CD14-positive monocyte (primary cell): ENCODE results near the gene PLXNA4. TPM values are rescaled to one million over a fixed set of nuclear protein-coding genes. Genes with fewer than 3 reads are reported as not detected.

Experiments used
- DNase-seq, 3 donors: peaks; one replicate each; pipeline ENCODE4 v3.0.0-alpha.2; 2011 to 2022
- H2AFZ ChIP-seq: 2 replicates; pipeline ENCODE4 v1.6.0; 2012; ENCODE audit warnings: mild to moderate bottlenecking, low read depth, low read length, inconsistent platforms; ENCODE audit not compliant: insufficient read depth, poor library complexity, severe bottlenecking
- H3K27ac ChIP-seq, 2 donors: 1 replicate in 1 of 2; 2 replicates in 1 of 2; pipeline ENCODE4 v1.5.1; 2012 to 2013; ENCODE audit warnings: low read length in 2 of 2, control low read depth in 1 of 2, inconsistent platforms in 1 of 2, low read depth in 1 of 2, mild to moderate bottlenecking in 1 of 2
- H3K27me3 ChIP-seq, 2 donors: one replicate each; pipeline versions ENCODE4 v1.6.0 to v1.6.1; 2011 to 2013; ENCODE audit warnings: low read length in 2 of 2; ENCODE audit not compliant: control insufficient read depth in 2 of 2, insufficient read depth in 2 of 2
- H3K36me3 ChIP-seq, 2 donors: replicated peaks in 1 of 2; 1 replicate in 1 of 2; 2 replicates in 1 of 2; pipeline versions ENCODE4 v1.5.1 to v1.6.1; 2012 to 2013; ENCODE audit warnings: low read length in 2 of 2, control low read depth in 1 of 2, inconsistent platforms in 1 of 2, mild to moderate bottlenecking in 1 of 2; ENCODE audit not compliant: insufficient read depth in 2 of 2, control insufficient read depth in 1 of 2
- H3K4me1 ChIP-seq, 2 donors: 1 replicate in 1 of 2; 2 replicates in 1 of 2; pipeline versions ENCODE4 v1.5.1 to v1.6.1; 2012 to 2013; ENCODE audit warnings: low read length in 2 of 2, control low read depth in 1 of 2, inconsistent platforms in 1 of 2, mild to moderate bottlenecking in 1 of 2, moderate library complexity in 1 of 2; ENCODE audit not compliant: insufficient read depth in 2 of 2, control insufficient read depth in 1 of 2
- H3K4me2 ChIP-seq: replicated peaks from 2 replicates; pipeline ENCODE3; 2012; ENCODE audit warnings: low read length, moderate library complexity, mild to moderate bottlenecking; ENCODE audit not compliant: poor library complexity, severe bottlenecking; ENCODE audit errors: extremely low read depth
- H3K4me3 ChIP-seq, 3 experiments: fragments of 200-600 bp in 1 of 3; sonication (generic) in 1 of 3; replicated peaks in 1 of 3; 1 replicate in 2 of 3; 2 replicates in 1 of 3; pipeline ENCODE4 v1.5.1; 2011 to 2013; ENCODE audit warnings: low read length in 3 of 3, mild to moderate bottlenecking in 3 of 3, control low read depth in 2 of 3, low read depth in 2 of 3, inconsistent platforms in 1 of 3, moderate library complexity in 1 of 3
- H3K79me2 ChIP-seq: 2 replicates; pipeline ENCODE4 v1.6.0; 2012; ENCODE audit warnings: mild to moderate bottlenecking, control low read depth, inconsistent platforms, low read length, moderate library complexity; ENCODE audit not compliant: insufficient read depth
- H3K9ac ChIP-seq: 2 replicates; pipeline ENCODE4 v1.6.0; 2017; ENCODE audit warnings: low read length, mild to moderate bottlenecking; ENCODE audit not compliant: insufficient read depth, poor library complexity, severe bottlenecking
- H3K9me3 ChIP-seq, 2 donors: replicated peaks in 1 of 2; 1 replicate in 1 of 2; 2 replicates in 1 of 2; pipeline versions ENCODE4 v1.5.1 to v1.6.1; 2012 to 2013; ENCODE audit warnings: low read length in 2 of 2, control low read depth in 1 of 2; ENCODE audit not compliant: control insufficient read depth in 1 of 2, insufficient read depth in 1 of 2
- H4K20me1 ChIP-seq: 2 replicates; pipeline ENCODE4 v1.6.0; 2012; ENCODE audit warnings: mild to moderate bottlenecking, low read length, control low read depth, moderate library complexity; ENCODE audit not compliant: insufficient read depth
- H3K27ac Mint-ChIP-seq, 7 donors: one replicate each; pipeline ENCODE4 v1.8.0; 2020; ENCODE audit warnings: mild to moderate bottlenecking in 7 of 7, mixed read lengths in 7 of 7, moderate library complexity in 6 of 7, inconsistent platforms in 2 of 7
- H3K27me3 Mint-ChIP-seq, 3 donors: one replicate each; pipeline ENCODE4 v1.8.0; 2021 to 2022; ENCODE audit warnings: low read depth in 3 of 3, mild to moderate bottlenecking in 3 of 3, mixed read lengths in 3 of 3, moderate library complexity in 3 of 3, inconsistent platforms in 1 of 3
- H3K36me3 Mint-ChIP-seq, 2 donors: one replicate each; pipeline ENCODE4 v1.8.0; 2020; ENCODE audit warnings: mixed read lengths in 2 of 2, inconsistent platforms in 1 of 2, mild to moderate bottlenecking in 1 of 2
- H3K4me1 Mint-ChIP-seq: one replicate; pipeline ENCODE4 v1.8.0; 2020; ENCODE audit warnings: mild to moderate bottlenecking, mixed read lengths
- H3K4me3 Mint-ChIP-seq, 2 donors: one replicate each; pipeline ENCODE4 v1.8.0; 2020; ENCODE audit warnings: mild to moderate bottlenecking in 2 of 2, mixed read lengths in 2 of 2, moderate library complexity in 1 of 2
- H3K9me3 Mint-ChIP-seq, 7 donors: one replicate each; pipeline ENCODE4 v1.8.0; 2020 to 2022; ENCODE audit warnings: mixed read lengths in 7 of 7, mild to moderate bottlenecking in 6 of 7, moderate library complexity in 6 of 7, inconsistent platforms in 2 of 7
- CTCF ChIP-seq: fragments of 200-600 bp; IDR thresholded peaks from one replicate; pipeline ENCODE4 v1.8.0; 2022; ENCODE audit warnings: antibody characterized with exemption, mild to moderate bottlenecking
- WGBS: methylation state at CpG from one replicate; pipeline ENCODE4 v1.1.5; 2013; ENCODE audit warnings: missing lambda C conversion rate; ENCODE audit not compliant: insufficient coverage; 5-methylcytosine and 5-hydroxymethylcytosine counted together
- intact Hi-C, 2 donors: fragments of 100-400 bp; cut with micrococcal nuclease; formaldehyde crosslinking; loops; one replicate each; pipeline versions ENCODE4 v1.15.0 to v1.15.1; 2023
- polyA plus RNA-seq, 3 donors: library from polyadenylated mRNA; depleted of rRNA in 1 of 3; unstranded in 2 of 3; stranded (reverse) in 1 of 3; fragments of 300-500 nt in 2 of 3; fragments of >200 nt in 1 of 3; fragmentation: Illumina TruSeq in 2 of 3; gene quantifications; 1 replicate in 2 of 3; 2 replicates in 1 of 3; pipeline ENCODE4 v1.2.3, GENCODE V29; 2012 to 2021

The PLXNA4 gene
- polyA plus RNA-seq, 3 donors, result not detected

GRCh38 chr7:132149436-132150304, 426.6 kb downstream of the PLXNA4 start:
- Histone ChIP-seq H3K4me2 (no peak overlapping the region), H3K27ac (no peak overlapping the region), H3K36me3 (no peaks in the 10 kb centered on the region), H3K4me1 (no peaks in the 10 kb centered on the region), H4K20me1 (no peaks in the 10 kb centered on the region), H2AFZ (no peak overlapping the region), H3K9me3 (no peaks in the 10 kb centered on the region), H3K4me3 (no peak overlapping the region), H3K9ac (no peak overlapping the region), H3K27me3 (no peaks in the 10 kb centered on the region), H3K79me2 (no peaks in the 10 kb centered on the region)
- TF ChIP-seq CTCF, result no peak
- Mint-ChIP-seq H3K36me3 (no peaks in the 10 kb centered on the region), H3K9me3 (peaks cover 0 to 1% (median 0%) of the 10 kb centered on the region in 7 donors), H3K4me3 (no peak overlapping the region), H3K4me1 (no peaks in the 10 kb centered on the region), H3K27me3 (peaks cover 1 to 6% (median 6%) of the 10 kb centered on the region in 3 donors), H3K27ac (no peak overlapping the region)
- WGBS, result 82% methylated on average over 6 of the region's 8 CpGs
- intact Hi-C loops, result no loop called here
- DNase-seq, result no peak

- Histone ChIP-seq H3K79me2 (no peaks in the 10 kb centered on the region), H3K9ac (no peak overlapping the region), H3K4me3 (no peak overlapping the region), H3K36me3 (no peaks in the 10 kb centered on the region), H3K4me2 (no peak overlapping the region), H3K9me3 (no peaks in the 10 kb centered on the region), H2AFZ (no peak overlapping the region), H4K20me1 (no peaks in the 10 kb centered on the region), H3K4me1 (no peaks in the 10 kb centered on the region), H3K27me3 (no peaks in the 10 kb centered on the region), H3K27ac (no peak overlapping the region)
- H3K27ac Mint-ChIP-seq, result no peak overlapping the region
- no peaks in the 10 kb centered on the region for H3K4me1 Mint-ChIP-seq
- H3K36me3 Mint-ChIP-seq, result no peaks in the 10 kb centered on the region
- WGBS, result 100% methylated on average over 1 of the region's 3 CpGs
- no peak for TF ChIP-seq CTCF
- peaks cover 0 to 3% (median 0%) of the 10 kb centered on the region in 7 donors for H3K9me3 Mint-ChIP-seq
- no peak overlapping the region for H3K4me3 Mint-ChIP-seq
- DNase-seq, result no peak
- intact Hi-C loops, result no loop called here
- peaks cover 1 to 4% (median 3%) of the 10 kb centered on the region in 3 donors for H3K27me3 Mint-ChIP-seq
Measured at GRCh38 chr7:132148876-132149275, 427.4 kb downstream of the PLXNA4 start.
